HG03039 (cell line): ENCODE results near the gene SUPT3H.

Experiments
- ATAC-seq: cut with Tn5 transposase; IDR thresholded peaks from one replicate; pipeline ENCODE4 v1.9.1; 2021; ENCODE audit warnings: mild to moderate bottlenecking, moderate library complexity; ENCODE audit not compliant: unreplicated experiment

The SUPT3H gene

GRCh38 chr6:44855562-44856411, 521.9 kb downstream of the SUPT3H start:
- no peak for ATAC-seq

- ATAC-seq: no peak
Observed at GRCh38 chr6:44854712-44855443, 522.9 kb downstream of the SUPT3H start.

GRCh38 chr6:44851176-44851575, 526.6 kb downstream of the SUPT3H start:
- no peak for ATAC-seq

GRCh38 chr6:44850312-44850711, 527.4 kb downstream of the SUPT3H start:
- ATAC-seq: no peak

- ATAC-seq: no peak
Observed at GRCh38 chr6:44849806-44850205, 527.9 kb downstream of the SUPT3H start.

GRCh38 chr6:44843734-44844133, 534.0 kb downstream of the SUPT3H start:
- ATAC-seq: no peak

- ATAC-seq: no peak
Observed at GRCh38 chr6:44842616-44843015, 535.1 kb downstream of the SUPT3H start.

GRCh38 chr6:44841829-44842228, 535.9 kb downstream of the SUPT3H start:
- no peak for ATAC-seq

GRCh38 chr6:44837741-44838140, 540.0 kb downstream of the SUPT3H start:
- no peak for ATAC-seq

GRCh38 chr6:44837255-44837654, 540.5 kb downstream of the SUPT3H start:
- ATAC-seq: no peak

- no peak for ATAC-seq
Observed at GRCh38 chr6:44833248-44833647, 544.5 kb downstream of the SUPT3H start.

- no peak for ATAC-seq
Observed at GRCh38 chr6:44831002-44831610, 546.6 kb downstream of the SUPT3H start.

- no peak for ATAC-seq
Observed at GRCh38 chr6:44829836-44830235, 547.9 kb downstream of the SUPT3H start.

GRCh38 chr6:44828780-44829179, 549.0 kb downstream of the SUPT3H start:
- ATAC-seq: no peak

GRCh38 chr6:44826025-44826676, 551.6 kb downstream of the SUPT3H start:
- no peak for ATAC-seq

- ATAC-seq: no peak
Observed at GRCh38 chr6:44825273-44825672, 552.5 kb downstream of the SUPT3H start.

GRCh38 chr6:44824567-44824966, 553.2 kb downstream of the SUPT3H start:
- ATAC-seq: no peak

- ATAC-seq: no peak
Observed at GRCh38 chr6:44820759-44821158, 557.0 kb downstream of the SUPT3H start.

GRCh38 chr6:44820321-44820720, 557.4 kb downstream of the SUPT3H start:
- ATAC-seq: no peak

- ATAC-seq: no peak
Observed at GRCh38 chr6:44811456-44811855, 566.3 kb downstream of the SUPT3H start.

- no peak for ATAC-seq
Observed at GRCh38 chr6:44809258-44809657, 568.5 kb downstream of the SUPT3H start.
